Ishikawa (cell line): ENCODE data around the gene P2RX1.

ENCODE experiments used
- CEBPB ChIP-seq: IDR thresholded peaks from 2 replicates; pipeline ENCODE4 v1.6.1; 2012
- EP300 ChIP-seq: IDR thresholded peaks from 2 replicates; pipeline ENCODE4 v1.6.1; 2012; ENCODE audit warnings: borderline replicate concordance
- FOXM1 ChIP-seq: IDR thresholded peaks from 2 replicates; pipeline ENCODE4 v1.6.1; 2012; ENCODE audit warnings: low read depth, borderline replicate concordance
- NFIC ChIP-seq: IDR thresholded peaks from 2 replicates; pipeline ENCODE4 v1.6.1; 2012
- RAD21 ChIP-seq: IDR thresholded peaks from 2 replicates; pipeline ENCODE4 v1.6.1; 2012; ENCODE audit warnings: low read depth
- TAF1 ChIP-seq: IDR thresholded peaks from 2 replicates; pipeline ENCODE4 v1.6.1; 2012; ENCODE audit warnings: low read depth, mild to moderate bottlenecking
- TCF12 ChIP-seq: IDR thresholded peaks from 2 replicates; pipeline ENCODE4 v1.6.1; 2012; ENCODE audit warnings: low read depth
- TF ChIP-seq, protein P1 (sequence below): IDR thresholded peaks from 2 replicates; pipeline ENCODE4 v1.6.1; 2012
- TF ChIP-seq, protein P2 (sequence below): IDR thresholded peaks from 2 replicates; pipeline ENCODE4 v1.6.1; 2012; ENCODE audit warnings: low read depth, mild to moderate bottlenecking

DNA sequence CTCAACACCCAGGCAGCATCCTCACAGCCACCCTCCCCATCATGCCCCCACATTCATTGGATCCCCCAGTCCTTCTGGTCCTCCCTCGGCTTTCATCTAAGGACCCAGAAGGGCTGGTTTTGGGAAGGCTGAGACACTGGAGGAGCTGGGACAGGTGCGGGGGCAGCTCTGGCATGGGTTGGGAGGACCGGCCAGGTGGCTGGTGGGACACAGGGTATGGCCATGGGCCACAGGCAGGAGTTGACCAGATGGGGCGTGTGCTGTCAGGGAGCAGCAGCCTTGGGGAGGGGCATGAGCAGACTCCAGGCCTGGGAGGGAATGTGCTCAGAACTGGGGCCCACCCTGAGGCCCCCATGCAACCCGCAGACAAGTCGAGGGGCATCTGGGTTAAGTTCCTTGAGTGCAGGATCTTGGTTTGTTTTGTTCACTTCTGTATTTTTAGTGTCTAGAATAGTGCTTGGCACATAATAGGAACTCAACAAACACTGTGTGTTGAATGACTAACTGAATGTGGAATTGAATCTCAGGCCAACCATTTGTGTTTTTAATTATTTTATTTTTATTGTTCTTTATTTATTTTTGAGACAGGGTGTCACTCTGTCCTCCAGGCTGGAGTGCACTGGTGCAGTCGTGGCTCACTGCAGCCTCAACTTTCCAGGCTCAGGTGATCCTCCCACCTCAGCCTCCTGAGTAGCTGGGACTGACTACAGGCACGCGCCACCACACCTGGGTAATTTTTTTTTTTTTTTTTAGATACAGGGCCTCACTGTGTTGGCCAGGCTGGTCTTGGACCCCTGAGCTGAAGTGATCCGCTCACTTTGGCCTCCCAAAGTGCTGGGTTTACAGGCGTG, 5.6 kb downstream of the P2RX1 start:
- TF ChIP-seq EP300, result no peak
- TF ChIP-seq TAF1, result no peak
- no peak for TF ChIP-seq TCF12
- TF ChIP-seq, protein P1, sequence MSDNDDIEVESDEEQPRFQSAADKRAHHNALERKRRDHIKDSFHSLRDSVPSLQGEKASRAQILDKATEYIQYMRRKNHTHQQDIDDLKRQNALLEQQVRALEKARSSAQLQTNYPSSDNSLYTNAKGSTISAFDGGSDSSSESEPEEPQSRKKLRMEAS, result no peak
- TF ChIP-seq CEBPB, result no peak
- no peak for TF ChIP-seq FOXM1
- TF ChIP-seq RAD21, result no peak
- TF ChIP-seq, protein P2, sequence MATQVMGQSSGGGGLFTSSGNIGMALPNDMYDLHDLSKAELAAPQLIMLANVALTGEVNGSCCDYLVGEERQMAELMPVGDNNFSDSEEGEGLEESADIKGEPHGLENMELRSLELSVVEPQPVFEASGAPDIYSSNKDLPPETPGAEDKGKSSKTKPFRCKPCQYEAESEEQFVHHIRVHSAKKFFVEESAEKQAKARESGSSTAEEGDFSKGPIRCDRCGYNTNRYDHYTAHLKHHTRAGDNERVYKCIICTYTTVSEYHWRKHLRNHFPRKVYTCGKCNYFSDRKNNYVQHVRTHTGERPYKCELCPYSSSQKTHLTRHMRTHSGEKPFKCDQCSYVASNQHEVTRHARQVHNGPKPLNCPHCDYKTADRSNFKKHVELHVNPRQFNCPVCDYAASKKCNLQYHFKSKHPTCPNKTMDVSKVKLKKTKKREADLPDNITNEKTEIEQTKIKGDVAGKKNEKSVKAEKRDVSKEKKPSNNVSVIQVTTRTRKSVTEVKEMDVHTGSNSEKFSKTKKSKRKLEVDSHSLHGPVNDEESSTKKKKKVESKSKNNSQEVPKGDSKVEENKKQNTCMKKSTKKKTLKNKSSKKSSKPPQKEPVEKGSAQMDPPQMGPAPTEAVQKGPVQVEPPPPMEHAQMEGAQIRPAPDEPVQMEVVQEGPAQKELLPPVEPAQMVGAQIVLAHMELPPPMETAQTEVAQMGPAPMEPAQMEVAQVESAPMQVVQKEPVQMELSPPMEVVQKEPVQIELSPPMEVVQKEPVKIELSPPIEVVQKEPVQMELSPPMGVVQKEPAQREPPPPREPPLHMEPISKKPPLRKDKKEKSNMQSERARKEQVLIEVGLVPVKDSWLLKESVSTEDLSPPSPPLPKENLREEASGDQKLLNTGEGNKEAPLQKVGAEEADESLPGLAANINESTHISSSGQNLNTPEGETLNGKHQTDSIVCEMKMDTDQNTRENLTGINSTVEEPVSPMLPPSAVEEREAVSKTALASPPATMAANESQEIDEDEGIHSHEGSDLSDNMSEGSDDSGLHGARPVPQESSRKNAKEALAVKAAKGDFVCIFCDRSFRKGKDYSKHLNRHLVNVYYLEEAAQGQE, result no peak
- no peak for TF ChIP-seq NFIC
